Adipose tissue (tissue), 3 donors: ENCODE results near the gene PDLIM1. TPM values are rescaled to one million over a fixed set of nuclear protein-coding genes. Genes with fewer than 3 reads are reported as not detected.

Experiments used
- H3K27ac ChIP-seq: one replicate; pipeline ENCODE4 v1.5.1; 2013; ENCODE audit warnings: low read depth, low read length
- WGBS, 3 donors: extraction: QIAGEN DNeasy Blood & Tissue Kit; methylation state at CpG; one replicate each; pipeline ENCODE4 v1.1.7; 2013; 5-methylcytosine and 5-hydroxymethylcytosine counted together
- polyA plus RNA-seq, 3 donors: library from polyadenylated mRNA; stranded (reverse); fragments of 200-250 nt; gene quantifications; one replicate each; pipeline ENCODE4 v1.2.3, GENCODE V29; 2013
- donor health status: healthy with polysubstance abuse.
- donor health status: Bipolar disorder and iron deficiency.
- donor health status: healthy.

The PDLIM1 gene
- polyA plus RNA-seq, 3 donors, result 70.4 to 239 (median 228) TPM

- no peak overlapping the region for H3K27ac ChIP-seq
- WGBS, 3 donors, result 3 to 9% (median 5%) methylated on average over 39 of the region's 39 CpGs
Observed at GRCh38 chr10:95295031-95295755, 4.4 kb upstream of the PDLIM1 start.

GRCh38 chr10:95293631-95294030 lies 2.8 kb upstream of the PDLIM1 start:
- H3K27ac ChIP-seq, result no peak overlapping the region
- WGBS, 3 donors, result 81 to 85% (median 85%) methylated on average over 3 of the region's 3 CpGs

GRCh38 chr10:95291365-95292039 lies 699 bp upstream of the PDLIM1 start:
- no peak overlapping the region for H3K27ac ChIP-seq
- WGBS, 3 donors, result 57 to 68% (median 63%) methylated on average over 19 of the region's 19 CpGs

- WGBS, 3 donors, result 23 to 34% (median 24%) methylated on average over 14 of the region's 14 CpGs
Observed at GRCh38 chr10:95289921-95290421, 832 bp downstream of the PDLIM1 start.

GRCh38 chr10:95289003-95289920 lies 1.5 kb downstream of the PDLIM1 start:
- peak overlapping the region; percentile 11 for H3K27ac ChIP-seq
- WGBS, 3 donors, result 45 to 62% (median 54%) methylated on average over 12 of the region's 12 CpGs

More at GRCh38 chr10:95289921-95290421, 832 bp downstream of the PDLIM1 start:
- H3K27ac ChIP-seq, result peak overlapping the region; percentile 11

- WGBS, 3 donors, result 71 to 83% (median 74%) methylated on average over 1 of the region's 1 CpG
- H3K27ac ChIP-seq, result no peak overlapping the region
Observed at GRCh38 chr10:95288303-95288702, 2.5 kb downstream of the PDLIM1 start.

- no peak overlapping the region for H3K27ac ChIP-seq
- 34 to 72% (median 43%) methylated on average over 3 of the region's 3 CpGs for WGBS, 3 donors
Observed at GRCh38 chr10:95287281-95287680, 3.5 kb downstream of the PDLIM1 start.

GRCh38 chr10:95286707-95287106 lies 4.1 kb downstream of the PDLIM1 start:
- 48 to 72% (median 67%) methylated on average over 1 of the region's 1 CpG for WGBS, 3 donors
- no peak overlapping the region for H3K27ac ChIP-seq

- H3K27ac ChIP-seq, result no peak overlapping the region
- WGBS, 3 donors, result 90 to 91% (median 90%) methylated on average over 2 of the region's 2 CpGs
Observed at GRCh38 chr10:95285556-95285955, 5.2 kb downstream of the PDLIM1 start.

- whole genome bisulfite sequencing, 3 donors, result 83 to 87% (median 86%) methylated on average over 3 of the region's 3 CpGs
- H3K27ac ChIP-seq, result no peak overlapping the region
Observed at GRCh38 chr10:95284807-95285206, 6.0 kb downstream of the PDLIM1 start.

- WGBS, 3 donors, result 72 to 93% (median 91%) methylated on average over 3 of the region's 3 CpGs
- no peak overlapping the region for H3K27ac ChIP-seq
Observed at GRCh38 chr10:95282107-95282506, 8.7 kb downstream of the PDLIM1 start.

- no peak overlapping the region for H3K27ac ChIP-seq
- 90 to 93% (median 91%) methylated on average over 2 of the region's 2 CpGs for WGBS, 3 donors
Observed at GRCh38 chr10:95281206-95281605, 9.6 kb downstream of the PDLIM1 start.

- 46 to 62% (median 60%) methylated on average over 2 of the region's 2 CpGs for WGBS, 3 donors
- no peak overlapping the region for H3K27ac ChIP-seq
Observed at GRCh38 chr10:95280637-95281036, 10.2 kb downstream of the PDLIM1 start.

- 55 to 80% (median 68%) methylated on average over 4 of the region's 4 CpGs for WGBS, 3 donors
- no peak overlapping the region for H3K27ac ChIP-seq
Observed at GRCh38 chr10:95279042-95279820, 11.6 kb downstream of the PDLIM1 start.

GRCh38 chr10:95278061-95278988 lies 12.5 kb downstream of the PDLIM1 start:
- 81 to 88% (median 81%) methylated on average over 6 of the region's 6 CpGs for WGBS, 3 donors

GRCh38 chr10:95277614-95278013 lies 13.2 kb downstream of the PDLIM1 start:
- 58 to 84% (median 79%) methylated on average over 3 of the region's 3 CpGs for WGBS, 3 donors
- no peak overlapping the region for H3K27ac ChIP-seq

More at GRCh38 chr10:95278061-95278988, 12.5 kb downstream of the PDLIM1 start:
- H3K27ac ChIP-seq, result no peak overlapping the region

- 52 to 61% (median 54%) methylated on average over 1 of the region's 1 CpG for WGBS, 3 donors
- no peak overlapping the region for H3K27ac ChIP-seq
Observed at GRCh38 chr10:95277201-95277570, 13.6 kb downstream of the PDLIM1 start.
